Stimulated activated CD4-positive, alpha-beta T cell treated with anti-CD3 and anti-CD28 coated beads, Interleukin-1b, Interleukin-23, amount 100 ng/mL, for 1 hour (primary cell): ENCODE measurements around the gene MAP3K20.
"Not testable (repeated sequence)": the region's sequence is repeated elsewhere in the genome, so short reads cannot be mapped to it uniquely, and the experiment has no call there.

Experiments used
- DNase-seq, 2 donors: peaks; one replicate each; pipeline ENCODE4 v3.0.0-alpha.2; 2020; ENCODE audit warnings: low read depth in 2 of 2

The MAP3K20 gene

DNA sequence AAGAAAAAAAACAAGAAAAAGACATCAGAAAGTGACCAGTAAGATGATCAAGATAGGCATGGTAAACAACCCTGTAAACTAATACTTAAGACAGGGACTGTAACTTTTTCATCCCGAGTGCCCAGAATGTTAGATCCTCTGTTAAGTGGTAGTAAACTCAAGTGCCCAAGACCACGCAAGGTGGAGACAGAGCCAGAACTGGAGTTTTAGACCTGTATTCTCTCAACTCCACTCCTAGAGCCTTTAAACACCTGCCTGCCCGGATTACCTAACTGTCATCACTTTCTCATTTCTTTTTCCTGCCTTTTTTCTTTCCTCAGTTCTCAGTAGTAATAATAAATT lies 203.9 kb downstream of the MAP3K20 start:
- no peak for DNase-seq

DNA sequence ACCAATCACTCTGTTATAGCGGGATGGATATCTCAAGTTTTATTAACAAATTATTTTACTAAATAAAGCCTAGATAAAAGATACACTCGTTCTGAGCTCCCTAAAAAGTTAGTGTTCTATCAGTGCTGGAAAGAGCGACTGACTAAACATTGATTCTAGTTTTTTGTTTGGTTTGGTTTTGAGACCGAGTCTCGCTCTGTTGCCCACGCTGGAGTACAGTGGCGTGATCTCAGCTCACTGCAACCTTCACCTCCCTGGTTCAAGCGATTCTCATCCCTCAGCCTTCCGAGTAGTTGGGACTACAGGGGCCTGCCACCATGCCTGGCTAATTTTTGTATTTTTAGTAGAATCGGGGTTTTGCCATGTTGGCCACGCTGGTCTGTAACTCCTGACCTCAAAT lies 205.2 kb downstream of the MAP3K20 start:
- DNase-seq, result no peak

- DNase-seq, result not testable (repeated sequence)
Observed at GRCh38 chr2:173281898-173282297, 206.3 kb downstream of the MAP3K20 start.

GRCh38 chr2:173282795-173283545 lies 207.3 kb downstream of the MAP3K20 start:
- DNase-seq, result no peak

DNA sequence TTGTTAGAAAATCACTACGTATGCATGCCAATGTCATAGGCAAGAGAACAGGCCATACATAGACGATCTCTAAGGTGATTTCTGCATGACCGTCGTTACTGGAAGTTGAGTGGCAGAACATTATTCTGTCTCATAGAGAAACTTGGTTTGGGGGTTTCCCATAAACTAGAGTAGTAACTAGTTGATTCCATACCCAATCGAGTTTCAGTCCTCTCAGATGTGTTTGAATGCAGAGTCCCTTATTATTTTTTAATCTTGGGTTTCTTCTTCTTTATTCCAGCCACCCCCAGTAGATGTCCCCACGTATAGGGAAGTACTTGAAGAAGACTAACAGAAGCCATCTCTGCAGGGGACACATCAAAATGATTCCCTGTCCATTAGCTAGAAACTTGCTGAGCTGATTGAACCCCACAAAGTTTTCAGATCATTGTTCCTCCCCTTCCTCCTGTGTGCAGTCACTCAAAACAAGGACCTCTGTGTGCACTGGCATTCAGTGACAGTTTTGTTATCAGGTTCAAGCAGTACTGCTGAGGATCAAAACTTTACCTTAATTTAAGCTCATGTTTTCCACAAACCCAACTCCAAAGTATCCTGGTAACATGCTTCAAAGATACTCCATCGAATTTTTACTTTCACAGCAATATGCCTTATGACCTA lies 210.6 kb downstream of the MAP3K20 start:
- no peak for DNase-seq

DNA sequence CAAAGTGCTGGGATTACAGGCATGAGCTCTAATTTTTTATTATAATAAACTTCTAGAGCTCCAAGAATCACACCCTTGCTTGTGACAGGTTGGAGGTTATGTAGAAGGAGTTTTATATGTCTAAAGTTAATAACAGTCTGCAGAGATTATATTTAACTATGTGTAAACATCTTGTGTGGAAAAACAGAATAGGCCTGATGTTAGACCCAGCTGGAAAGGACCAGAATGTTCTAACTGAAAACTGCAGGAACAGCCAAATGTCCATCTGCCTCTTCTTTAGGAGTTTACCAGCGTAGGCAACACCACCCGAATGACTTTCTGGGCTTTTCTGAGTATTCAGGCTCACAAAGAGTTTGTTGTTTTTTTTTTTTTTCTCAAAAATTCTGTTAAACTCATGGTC lies 211.9 kb downstream of the MAP3K20 start:
- DNase-seq, result no peak

DNA sequence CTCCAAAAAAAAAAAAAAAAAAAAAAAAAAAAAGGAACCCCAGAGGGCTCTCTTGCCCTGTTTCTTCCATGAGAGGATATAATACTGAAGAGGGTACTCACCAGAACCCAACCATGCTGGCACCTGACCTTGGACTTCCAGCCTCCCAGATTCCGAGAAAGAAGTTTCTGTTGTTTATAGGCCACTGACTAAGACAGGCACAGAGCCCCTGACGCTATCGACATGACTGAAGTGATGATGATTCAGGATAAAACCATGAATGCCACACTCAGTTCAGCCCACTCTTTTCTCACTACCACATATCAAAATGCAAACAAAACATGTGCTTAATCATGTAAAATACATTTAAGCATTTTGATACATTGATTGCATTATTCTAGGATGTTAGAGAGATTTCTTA lies 212.9 kb downstream of the MAP3K20 start:
- no peak for DNase-seq

DNA sequence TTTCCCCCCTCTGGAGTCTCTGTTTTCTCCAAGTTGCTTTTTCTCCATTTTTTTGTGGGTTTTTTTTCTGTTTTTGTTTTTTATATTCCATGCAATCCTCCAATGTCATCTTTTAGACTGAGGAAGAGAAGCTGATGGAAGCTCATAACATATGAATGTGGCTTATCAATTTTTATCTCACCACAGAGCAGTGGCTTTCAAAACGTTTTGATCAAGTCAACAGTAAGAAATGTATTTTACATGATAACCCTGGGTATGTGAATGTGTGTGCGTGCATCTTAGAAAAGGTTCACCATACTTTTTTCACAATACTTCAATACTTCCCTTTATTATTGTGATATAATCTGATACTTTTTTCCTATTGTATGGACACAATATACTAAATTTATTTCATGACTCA lies 214.4 kb downstream of the MAP3K20 start:
- no peak for DNase-seq

DNA sequence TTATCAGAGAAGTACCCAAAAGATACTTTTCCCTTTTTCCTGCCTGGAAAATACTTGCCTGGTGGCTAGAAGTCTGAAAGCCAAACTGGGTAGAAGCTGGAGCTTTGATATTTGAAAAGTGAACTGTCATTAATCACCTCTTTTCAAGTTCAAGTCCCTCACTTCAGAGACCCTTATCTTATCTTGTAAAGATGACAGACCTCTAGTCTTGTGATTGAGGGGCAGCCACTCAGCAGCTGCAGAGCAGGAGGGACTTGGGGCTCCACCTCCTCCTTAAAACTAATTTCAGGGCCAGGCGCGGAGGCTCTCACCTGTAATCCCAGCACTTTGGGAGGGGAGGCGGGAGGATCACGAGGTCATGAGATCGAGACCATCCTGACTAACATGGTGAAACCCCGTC lies 214.9 kb downstream of the MAP3K20 start:
- DNase-seq, result no peak

DNA sequence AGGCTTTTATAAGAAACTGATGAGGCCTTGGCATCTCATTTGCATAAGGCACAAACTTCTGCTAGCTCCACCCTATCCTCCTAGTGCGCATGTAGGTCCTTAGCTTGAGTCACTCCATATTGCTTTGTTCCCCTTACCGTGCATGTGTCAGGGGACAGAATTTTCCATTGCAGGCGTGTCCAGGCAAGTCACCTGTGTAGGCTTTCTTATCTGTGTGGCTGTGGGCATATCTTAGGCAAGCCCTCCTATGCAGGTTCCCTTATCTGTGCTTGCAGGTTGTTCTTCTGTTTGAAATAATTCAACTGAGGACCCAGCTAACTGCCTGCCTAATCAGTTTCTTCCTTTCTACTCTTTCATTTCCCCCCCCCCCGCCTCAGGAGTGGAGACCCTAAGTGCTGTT lies 215.8 kb downstream of the MAP3K20 start:
- DNase-seq, result no peak

- no peak for DNase-seq
Observed at GRCh38 chr2:173296235-173296634, 220.6 kb downstream of the MAP3K20 start.

DNA sequence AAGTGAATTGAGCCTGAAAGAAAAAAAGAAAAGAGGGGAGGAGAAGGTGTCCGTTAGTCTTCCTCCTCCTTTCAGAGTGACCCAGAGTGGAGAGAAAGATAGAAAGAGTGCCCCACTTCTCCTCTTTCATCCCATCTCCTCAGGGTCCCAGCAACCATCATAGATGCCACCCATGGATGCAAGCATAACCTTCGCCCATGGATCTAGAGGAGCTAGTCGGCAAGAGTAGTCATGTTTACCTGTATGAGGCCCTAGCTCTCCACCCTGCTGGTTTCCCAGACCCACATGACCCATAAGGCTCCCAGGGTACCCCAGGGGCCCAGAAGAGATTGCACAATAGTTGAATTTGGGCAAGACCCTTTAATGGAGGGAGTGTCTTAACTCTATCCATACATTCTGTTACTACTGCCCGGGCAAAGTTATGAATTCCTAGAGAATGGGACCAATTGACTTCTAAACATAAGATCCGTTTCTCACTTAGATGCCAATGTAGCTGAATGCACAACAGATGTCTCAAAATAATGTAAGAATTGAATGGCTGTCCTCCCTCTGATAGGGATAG lies 223.0 kb downstream of the MAP3K20 start:
- DNase-seq, result no peak

DNA sequence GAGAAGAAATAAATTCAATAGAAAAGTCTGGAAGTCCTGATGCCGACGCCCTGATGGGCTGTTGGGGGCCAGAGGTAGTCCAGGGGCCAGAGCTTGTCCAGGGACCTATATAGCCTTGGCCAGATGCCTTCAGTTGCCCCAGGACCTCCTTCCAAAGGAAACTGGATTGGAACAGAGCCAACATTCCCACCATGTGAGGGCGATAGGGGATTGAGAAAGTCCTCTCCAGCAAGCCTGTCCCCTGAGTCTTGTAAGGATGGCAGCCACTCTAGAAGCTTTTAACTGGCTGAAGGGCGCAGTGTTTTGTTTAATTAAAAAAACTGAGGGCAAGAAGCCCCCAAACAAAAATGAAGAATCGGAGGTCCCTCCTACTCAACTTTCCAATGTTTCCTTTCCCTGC lies 224.1 kb downstream of the MAP3K20 start:
- no peak for DNase-seq

DNA sequence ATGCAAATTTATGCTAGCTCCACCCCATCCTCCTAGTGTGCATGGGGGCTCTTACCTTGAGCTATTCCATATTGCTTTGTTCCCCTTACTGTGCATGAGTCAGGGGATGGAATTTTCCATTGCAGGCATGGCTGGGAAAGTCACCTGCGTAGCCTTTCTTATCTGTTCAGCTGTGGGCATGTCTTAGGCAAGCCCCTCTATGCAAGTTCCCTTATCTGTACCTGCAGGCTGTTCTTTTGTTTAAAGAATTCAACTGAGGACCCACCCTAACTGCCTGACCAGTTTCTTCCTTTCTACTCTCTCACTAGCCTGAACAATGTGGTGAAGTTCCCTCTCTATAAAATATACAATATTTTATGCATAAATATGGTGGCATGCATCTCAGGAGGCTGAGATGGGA lies 224.8 kb downstream of the MAP3K20 start:
- no peak for DNase-seq

DNA sequence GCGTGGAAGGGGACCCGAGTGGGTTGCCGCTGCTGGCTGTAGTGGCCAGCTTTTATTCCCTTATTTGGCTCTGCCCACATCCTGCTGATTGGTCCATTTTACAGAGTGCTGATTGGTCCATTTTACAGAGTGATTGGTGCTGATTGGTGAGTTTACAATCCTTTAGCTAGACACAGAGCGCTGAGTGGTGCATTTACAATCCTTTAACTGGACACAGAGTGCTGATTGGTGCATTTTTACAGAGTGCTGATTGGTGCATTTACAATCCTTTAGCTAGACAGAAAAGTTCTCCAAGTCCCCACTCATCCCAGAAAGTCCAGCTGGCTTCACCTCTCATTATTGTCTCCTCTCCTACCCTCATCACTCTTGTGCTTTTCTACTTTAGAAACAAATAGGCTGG lies 225.9 kb downstream of the MAP3K20 start:
- not testable (repeated sequence) for DNase-seq

GRCh38 chr2:173305303-173305702 lies 229.7 kb downstream of the MAP3K20 start:
- no peak for DNase-seq

GRCh38 chr2:173307293-173307692 lies 231.6 kb downstream of the MAP3K20 start:
- no peak for DNase-seq

DNA sequence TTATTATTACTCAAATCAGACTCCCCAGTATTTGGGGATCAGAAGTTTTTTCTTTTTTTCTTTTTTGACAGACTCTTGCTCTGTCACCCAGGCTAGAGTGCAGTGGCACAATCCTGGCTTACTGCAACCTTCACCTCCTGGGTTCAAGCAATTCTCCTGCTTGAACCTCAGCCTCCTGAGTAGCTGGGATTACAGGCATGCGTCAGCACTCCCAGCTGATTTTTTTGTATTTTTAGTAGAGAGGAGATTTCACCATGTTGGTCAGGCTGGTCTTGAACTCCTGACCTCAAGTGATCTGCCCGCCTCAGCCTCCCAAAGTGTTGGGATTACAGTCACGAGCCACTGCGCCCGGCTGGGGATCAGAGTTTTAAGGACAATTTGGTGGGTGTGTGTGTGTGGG lies 233.7 kb downstream of the MAP3K20 start:
- not testable (repeated sequence) for DNase-seq

- DNase-seq, result no peak
Observed at GRCh38 chr2:173311844-173312606, 236.4 kb downstream of the MAP3K20 start.
